GM18909 (cell line): ENCODE data around the gene SLC12A8.

ENCODE experiments used
- ATAC-seq: cut with Tn5 transposase; IDR thresholded peaks from one replicate; pipeline ENCODE4 v1.9.1; 2021; ENCODE audit warnings: mild to moderate bottlenecking; ENCODE audit not compliant: unreplicated experiment, poor library complexity

The SLC12A8 gene

GRCh38 chr3:125061170-125061569 lies 151.4 kb downstream of the SLC12A8 start:
- no peak for ATAC-seq

- ATAC-seq, result no peak
Measured at GRCh38 chr3:125059488-125060245, 152.9 kb downstream of the SLC12A8 start.

- ATAC-seq, result no peak
Measured at GRCh38 chr3:125058959-125059358, 153.6 kb downstream of the SLC12A8 start.

- no peak for ATAC-seq
Measured at GRCh38 chr3:125058529-125058928, 154.0 kb downstream of the SLC12A8 start.

- no peak for ATAC-seq
Measured at GRCh38 chr3:125057186-125057850, 155.2 kb downstream of the SLC12A8 start.

DNA sequence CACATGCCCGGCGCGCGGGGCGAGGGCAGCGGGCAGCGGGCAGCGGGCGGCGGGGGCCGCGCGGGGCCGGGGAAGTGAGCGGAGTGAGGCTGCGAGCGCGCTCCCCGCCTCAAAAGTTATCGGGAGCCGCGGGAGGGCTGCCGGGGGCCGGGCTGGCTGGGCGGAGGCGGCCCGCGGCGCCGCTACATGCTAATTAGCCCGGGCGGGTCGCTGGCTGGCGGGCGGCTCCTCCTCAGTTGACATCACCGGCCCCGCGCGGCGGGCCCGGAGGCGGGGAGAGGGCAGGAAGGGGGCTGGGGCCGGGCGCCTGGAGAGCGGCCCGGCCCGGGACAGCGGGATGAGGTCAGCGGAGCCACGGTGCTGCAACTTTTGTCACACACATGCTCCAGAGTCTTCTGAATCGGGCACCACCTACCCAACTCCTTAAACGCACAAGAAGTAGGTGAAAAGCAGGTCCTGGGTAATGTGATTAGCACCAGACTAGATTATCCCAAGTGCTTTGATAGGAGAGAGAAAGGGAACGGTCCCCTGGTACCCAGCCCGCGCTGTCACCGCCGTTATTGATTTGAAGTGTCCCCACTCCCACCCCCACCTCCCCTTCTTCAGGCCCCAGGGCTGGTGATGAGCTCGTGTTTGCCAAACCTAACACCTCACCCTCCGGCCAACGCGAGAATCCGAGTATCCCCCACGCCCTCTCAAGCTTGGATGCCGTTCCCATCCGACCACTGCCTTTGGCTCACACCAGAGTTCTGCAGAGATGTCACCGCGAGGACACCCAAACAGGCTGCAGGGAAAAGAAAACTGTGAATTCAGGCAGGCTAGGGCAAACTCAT lies 156.4 kb downstream of the SLC12A8 start, which contains the start of gene HEG1:
Gene HEG1 (minus strand): TSS at position 85 of the 833 bp plus-strand sequence. CDS start 107 bp downstream, outside the sequence.
- peak; percentile 66 for ATAC-seq

- peak; percentile 31 for ATAC-seq
Measured at GRCh38 chr3:125055331-125055912, 157.1 kb downstream of the SLC12A8 start.

DNA sequence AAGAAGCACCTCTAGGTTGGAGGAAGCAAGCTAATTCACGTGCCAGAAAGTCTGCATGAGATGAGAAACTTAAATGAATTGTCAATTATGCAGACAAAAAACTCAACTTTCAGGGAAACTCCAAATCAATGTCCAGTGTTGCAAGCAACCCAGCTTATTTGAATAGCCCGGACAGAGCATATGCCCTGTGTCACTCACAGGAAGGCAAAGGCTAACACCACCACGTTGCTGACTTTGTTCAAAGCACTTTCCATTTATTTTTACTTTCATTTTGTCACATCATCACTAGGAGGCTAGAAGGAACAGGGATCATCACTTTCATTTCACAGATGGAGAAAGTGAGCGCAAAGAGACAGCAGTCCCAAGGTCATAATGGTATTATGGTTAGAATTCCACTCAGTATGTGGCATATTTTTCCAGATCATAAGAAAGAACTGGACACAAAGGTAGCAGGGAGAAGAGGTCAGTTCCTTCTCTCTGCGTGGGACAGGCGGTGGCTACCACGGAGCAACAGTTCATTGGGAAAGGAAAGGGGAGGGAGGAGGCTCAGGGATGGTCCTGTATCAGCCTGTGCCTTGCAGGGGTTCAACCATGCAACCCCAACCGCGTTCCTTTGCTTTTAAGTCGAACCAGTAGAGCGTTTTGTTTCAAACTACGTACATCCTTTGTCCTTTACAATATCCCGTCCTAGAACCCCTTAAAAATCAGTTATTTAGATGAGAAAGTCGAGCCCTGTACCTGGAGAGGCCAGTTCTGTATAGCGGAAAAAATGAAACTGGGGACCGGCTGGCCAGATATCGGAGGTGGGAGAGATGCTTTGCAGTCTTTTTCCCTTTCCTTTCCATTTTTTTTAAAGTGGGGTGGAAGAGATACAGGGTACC lies 157.9 kb downstream of the SLC12A8 start:
- peak; percentile 35 for ATAC-seq

GRCh38 chr3:125054062-125054448 lies 158.5 kb downstream of the SLC12A8 start:
- no peak for ATAC-seq

- no peak for ATAC-seq
Measured at GRCh38 chr3:125053304-125053699, 159.2 kb downstream of the SLC12A8 start.

DNA sequence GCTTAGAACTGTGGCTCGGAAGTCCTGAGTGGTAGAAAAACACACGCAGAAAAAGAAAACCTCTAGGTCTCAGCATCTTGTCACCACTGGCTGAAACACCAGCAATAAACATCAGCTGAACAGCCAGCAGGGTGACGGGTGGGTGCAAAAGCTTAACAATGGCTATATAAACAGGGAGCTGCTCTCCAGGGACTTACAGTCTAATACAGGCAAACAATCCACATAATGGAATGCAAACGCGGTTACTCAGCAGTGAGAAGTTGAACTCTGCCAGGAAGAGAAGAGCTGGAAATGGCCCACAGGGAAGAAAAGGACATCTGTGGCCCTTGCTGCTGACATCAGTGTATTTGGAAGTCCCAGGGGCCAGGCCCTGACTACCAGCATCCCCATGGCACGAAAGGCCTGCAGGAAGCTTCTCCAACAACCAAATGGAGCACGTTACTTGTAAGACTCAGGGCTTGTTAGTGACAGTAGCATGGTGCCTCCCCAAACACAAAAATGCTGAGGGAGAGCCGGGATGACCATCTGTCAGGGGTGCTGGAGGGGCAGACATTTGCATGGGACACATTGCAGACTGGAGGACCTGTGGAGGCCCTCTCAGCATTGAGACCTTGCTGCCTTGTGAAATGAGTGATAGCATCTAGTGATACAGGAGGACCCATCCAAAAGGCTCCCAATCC lies 159.8 kb downstream of the SLC12A8 start:
- no peak for ATAC-seq

DNA sequence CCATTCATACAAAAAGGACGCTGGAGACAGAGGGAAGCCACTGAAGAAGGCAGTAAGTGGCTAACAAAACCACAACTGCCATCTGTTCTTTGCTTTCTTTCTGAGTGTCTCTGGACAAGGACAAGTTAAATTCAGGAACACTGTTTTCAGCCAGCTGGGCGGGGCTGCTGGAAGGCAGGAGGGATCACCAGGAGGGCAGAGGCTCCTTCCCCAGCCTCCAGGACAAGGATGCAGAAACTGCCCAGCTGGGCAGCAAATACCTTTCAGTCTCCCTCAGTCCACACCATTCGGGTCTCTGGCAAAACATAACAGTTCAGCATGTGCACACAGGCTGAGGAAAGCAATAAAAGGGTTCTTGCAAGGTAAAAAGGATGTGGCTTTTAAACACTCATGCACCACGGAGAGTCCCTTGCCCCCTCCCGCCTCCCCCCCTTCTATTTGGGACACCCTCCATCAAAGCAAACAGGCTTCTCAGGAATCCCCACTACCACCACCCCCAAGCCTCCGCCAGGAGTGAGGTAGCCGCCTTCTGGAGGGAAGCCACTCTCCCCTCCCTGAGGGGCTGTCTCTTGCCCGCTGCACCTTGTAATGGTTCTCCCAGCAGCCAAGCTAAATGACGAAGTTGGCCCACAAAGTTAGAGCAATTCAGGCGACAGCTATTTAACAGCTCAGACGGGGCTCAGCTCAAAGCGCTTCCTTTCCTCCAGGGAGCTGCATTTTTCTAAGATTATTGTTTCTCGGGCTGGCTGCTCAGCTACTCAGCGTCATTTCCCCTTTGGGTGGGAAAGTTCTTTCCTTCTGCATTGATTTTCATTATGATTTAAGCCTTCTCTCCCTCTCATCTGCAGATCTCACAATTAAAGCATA lies 160.6 kb downstream of the SLC12A8 start:
- ATAC-seq, result no peak

DNA sequence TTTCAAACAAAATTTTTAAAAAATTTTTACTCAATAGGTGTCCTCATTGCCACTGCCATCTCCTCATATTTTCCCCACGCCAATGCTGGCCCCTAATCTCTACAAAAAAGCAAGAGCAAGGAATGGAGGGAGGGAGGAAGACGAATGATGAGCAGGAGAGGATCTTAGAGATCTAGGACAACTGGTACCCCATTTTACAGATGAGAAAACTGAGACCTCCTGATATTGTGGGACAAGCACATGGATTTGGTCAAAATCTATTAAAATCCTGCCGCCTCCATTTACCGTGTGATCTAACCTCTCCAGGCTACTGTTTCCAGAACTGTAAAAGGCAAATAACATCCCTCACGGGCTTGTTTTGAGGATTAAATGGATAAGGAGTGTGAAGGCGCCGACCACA lies 161.3 kb downstream of the SLC12A8 start:
- no peak for ATAC-seq

DNA sequence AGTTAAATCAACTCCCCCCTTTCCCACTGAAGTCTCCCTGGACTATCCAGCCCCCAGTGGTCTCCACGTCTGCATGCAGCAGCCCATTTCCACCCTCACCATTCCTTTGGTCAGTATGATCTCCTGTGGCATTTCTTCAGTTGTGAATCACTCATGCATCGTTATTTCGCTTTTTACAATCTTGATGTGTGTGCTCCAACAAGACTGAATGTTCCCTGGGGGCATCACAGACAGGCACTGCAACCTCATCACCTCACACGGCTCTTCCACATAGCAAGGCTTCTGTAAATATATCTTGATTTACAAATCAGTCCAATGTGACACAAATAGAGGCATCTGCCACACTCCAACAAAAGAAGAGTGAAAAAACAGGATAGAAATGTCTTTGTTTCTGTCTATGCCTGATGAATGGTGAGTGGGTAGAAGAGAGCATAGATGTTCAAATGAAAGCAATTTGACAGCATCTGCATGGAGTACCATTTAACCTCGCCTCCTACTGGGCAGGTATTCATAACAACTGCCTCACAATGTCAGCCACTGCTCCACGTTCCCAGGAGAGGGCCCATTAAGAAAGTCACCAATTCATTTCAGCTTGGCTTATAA lies 162.0 kb downstream of the SLC12A8 start:
- no peak for ATAC-seq

- ATAC-seq, result no peak
Measured at GRCh38 chr3:125048282-125048681, 164.3 kb downstream of the SLC12A8 start.

- no peak for ATAC-seq
Measured at GRCh38 chr3:125045965-125046364, 166.6 kb downstream of the SLC12A8 start.

DNA sequence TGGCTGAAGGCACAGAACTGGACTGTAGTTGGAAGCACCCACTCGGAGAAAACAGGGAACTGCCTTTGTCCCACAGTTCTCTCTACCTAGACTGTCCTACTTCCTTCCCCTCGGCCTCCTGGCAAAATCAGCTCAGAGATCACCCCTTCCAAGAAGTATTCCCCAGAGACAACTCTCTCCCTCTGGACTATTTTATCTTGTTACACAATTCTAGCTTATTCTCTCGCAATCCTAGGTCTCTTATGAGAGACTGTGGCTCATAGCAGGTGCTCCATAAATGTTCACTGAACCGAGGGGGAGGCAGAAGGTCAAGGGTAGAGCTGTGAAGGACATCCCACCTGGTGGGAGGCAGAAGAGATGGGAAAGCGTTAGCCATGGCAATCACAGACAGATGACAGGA lies 167.4 kb downstream of the SLC12A8 start:
- no peak for ATAC-seq
